Transverse colon (tissue), 4 donors: Measurements from ENCODE around the gene MRNIP. TPM values are rescaled to one million over a fixed set of nuclear protein-coding genes. Genes with fewer than 3 reads are reported as not detected.

Experiments used
- DNase-seq: peaks from one replicate; pipeline ENCODE4 v3.0.0-alpha.2; 2019
- H3K27ac ChIP-seq, 4 donors: fragments of 200-600 bp; sonication (generic); 2 replicates each; pipeline ENCODE4 v1.5.1; 2016 to 2018; ENCODE audit warnings: inconsistent platforms in 4 of 4
- H3K27me3 ChIP-seq: fragments of 200-600 bp; sonication (generic); 2 replicates; pipeline ENCODE4 v1.5.1; 2017; ENCODE audit warnings: inconsistent platforms
- H3K36me3 ChIP-seq, 4 donors: fragments of 200-600 bp; sonication (generic); 2 replicates each; pipeline ENCODE4 v1.5.1; 2017 to 2019; ENCODE audit warnings: inconsistent platforms in 4 of 4
- H3K4me1 ChIP-seq, 4 donors: fragments of 200-600 bp; sonication (generic); 2 replicates each; pipeline ENCODE4 v1.5.1; 2017 to 2020; ENCODE audit warnings: inconsistent platforms in 4 of 4
- H3K4me3 ChIP-seq, 4 donors: fragments of 200-600 bp; sonication (generic); 1 replicate in 1 of 4; 2 replicates in 3 of 4; pipeline versions ENCODE4 v1.5.1 to v1.6.1; 2017 to 2019; ENCODE audit warnings: inconsistent platforms in 4 of 4
- H3K9me3 ChIP-seq, 2 donors: fragments of 200-600 bp; sonication (generic); 2 replicates each; pipeline ENCODE4 v1.5.1; 2017 to 2019; ENCODE audit warnings: inconsistent platforms in 2 of 2
- EP300 ChIP-seq: sonication (generic); formaldehyde crosslinking; IDR thresholded peaks from one replicate; pipeline ENCODE4 v1.6.1; 2017; ENCODE audit warnings: antibody characterized with exemption, low read depth
- POLR2A ChIP-seq: fragments of 450-650 bp; IDR thresholded peaks from one replicate; pipeline ENCODE4 v1.6.1; 2016; ENCODE audit warnings: antibody characterized with exemption, mild to moderate bottlenecking, moderate library complexity
- POLR2AphosphoS5 ChIP-seq, 3 donors: sonication (generic); formaldehyde crosslinking; IDR thresholded peaks; one replicate each; pipeline ENCODE4 v1.6.1; 2016; ENCODE audit warnings: antibody characterized with exemption in 3 of 3
- WGBS, 2 donors: methylation state at CpG; one replicate each; pipeline ENCODE4 v1.1.5; 2018; ENCODE audit warnings: low coverage in 1 of 2; 5-methylcytosine and 5-hydroxymethylcytosine counted together
- in situ Hi-C, 4 donors: fragments of 200-750 bp; cut with MboI; loops; one replicate each; pipeline versions ENCODE4 v1.15.0 to v1.15.1; 2017; ENCODE audit warnings: low sequenced_read_pairs in 3 of 4, low pct_ligation_motif_present in 1 of 4, low pct_unique_long_range_greater_than_20kb in 1 of 4
- intact Hi-C: fragments of 100-400 bp; cut with DNase I; formaldehyde crosslinking; loops from one replicate; pipeline ENCODE4 v1.15.1; 2023; ENCODE audit warnings: low total_unique reads
- total RNA-seq, 4 donors: library from RNA; depleted of rRNA; stranded (reverse); fragments of >200 nt; gene quantifications; one replicate each; pipeline ENCODE4 v1.1.0, GENCODE V29; 2016
- TF ChIP-seq, protein P1 (sequence below), 5 experiments: fragments of 200-600 bp in 3 of 5; fragments of 450-650 bp in 2 of 5; sonication (generic) in 3 of 5; IDR thresholded peaks; 1 replicate in 2 of 5; 2 replicates in 3 of 5; pipeline ENCODE4 v1.5.1; 2016 to 2017; ENCODE audit warnings: antibody characterized with exemption in 5 of 5, inconsistent platforms in 3 of 5, mild to moderate bottlenecking in 2 of 5, moderate library complexity in 1 of 5

Gene MRNIP
- total RNA-seq, 4 donors from 2014 or later = 24.7 to 124 (median 42.9) TPM

DNA sequence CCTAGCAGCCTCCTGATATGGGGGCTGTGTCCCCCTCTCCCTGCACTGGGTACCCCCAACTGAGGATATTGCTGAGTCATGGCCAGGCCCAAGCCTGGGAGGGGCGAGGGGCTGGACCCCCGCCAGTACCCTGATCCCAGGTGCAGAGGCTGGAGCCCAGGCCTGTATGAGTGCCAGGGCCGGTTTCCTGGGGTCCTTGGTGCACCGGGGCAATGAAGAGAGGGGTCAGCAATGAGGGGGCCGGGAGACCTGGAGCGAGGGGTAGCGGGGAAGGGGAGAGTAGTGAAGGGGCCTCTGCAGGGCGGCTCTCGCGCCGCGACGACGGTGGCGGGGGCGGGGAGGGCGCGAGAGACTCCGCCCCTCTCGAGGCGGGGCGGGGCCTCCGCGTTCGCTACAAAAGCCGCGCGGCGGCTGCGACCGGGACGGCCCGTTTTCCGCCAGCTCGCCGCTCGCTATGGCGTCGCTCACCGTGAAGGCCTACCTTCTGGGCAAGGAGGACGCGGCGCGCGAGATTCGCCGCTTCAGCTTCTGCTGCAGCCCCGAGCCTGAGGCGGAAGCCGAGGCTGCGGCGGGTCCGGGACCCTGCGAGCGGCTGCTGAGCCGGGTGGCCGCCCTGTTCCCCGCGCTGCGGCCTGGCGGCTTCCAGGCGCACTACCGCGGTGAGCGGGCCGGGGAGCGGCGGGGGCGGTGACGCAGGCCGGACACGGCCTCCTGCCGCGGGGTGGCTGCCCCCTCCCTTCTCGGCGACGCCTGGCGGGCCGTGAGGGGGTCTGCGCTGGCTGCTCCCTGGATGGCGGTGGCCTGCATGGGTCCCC lies 37.9 kb downstream of the MRNIP start, which contains the start of gene SQSTM1:
SQSTM1 (plus strand) TSS at position 423 of the 815 bp plus-strand sequence; CDS start at position 455, 32 bp downstream.
- peak within 1 kb of the TSS; percentile 99 to 100 (median 100) for H3K27ac ChIP-seq
- in situ Hi-C loops = no loop called here
- WGBS, 2 donors = 1% methylated on average over 62 of the region's 81 CpGs; no CpG with 5 or more reads in 1 of the 2 donors
- H3K4me3 ChIP-seq = peak within 1 kb of the TSS; percentile 82 to 99 (median 95)
- intact Hi-C loops = loop anchor here (2.0 kb wide), 1 partner anchor 14 kb away; the partner anchor contains the start of gene MGAT4B
- H3K4me1 ChIP-seq = peaks cover 50 to 80% (median 78%) of the 10 kb centered on the region in 4 donors
- DNase-seq = peak; percentile 88
- TF ChIP-seq POLR2A (peak; percentile 99), POLR2AphosphoS5 (IDR thresholded peaks at IDR 0.05) (peak; percentile 99 to 100 (median 100)), EP300 (no peak)
- TF ChIP-seq, protein P1, sequence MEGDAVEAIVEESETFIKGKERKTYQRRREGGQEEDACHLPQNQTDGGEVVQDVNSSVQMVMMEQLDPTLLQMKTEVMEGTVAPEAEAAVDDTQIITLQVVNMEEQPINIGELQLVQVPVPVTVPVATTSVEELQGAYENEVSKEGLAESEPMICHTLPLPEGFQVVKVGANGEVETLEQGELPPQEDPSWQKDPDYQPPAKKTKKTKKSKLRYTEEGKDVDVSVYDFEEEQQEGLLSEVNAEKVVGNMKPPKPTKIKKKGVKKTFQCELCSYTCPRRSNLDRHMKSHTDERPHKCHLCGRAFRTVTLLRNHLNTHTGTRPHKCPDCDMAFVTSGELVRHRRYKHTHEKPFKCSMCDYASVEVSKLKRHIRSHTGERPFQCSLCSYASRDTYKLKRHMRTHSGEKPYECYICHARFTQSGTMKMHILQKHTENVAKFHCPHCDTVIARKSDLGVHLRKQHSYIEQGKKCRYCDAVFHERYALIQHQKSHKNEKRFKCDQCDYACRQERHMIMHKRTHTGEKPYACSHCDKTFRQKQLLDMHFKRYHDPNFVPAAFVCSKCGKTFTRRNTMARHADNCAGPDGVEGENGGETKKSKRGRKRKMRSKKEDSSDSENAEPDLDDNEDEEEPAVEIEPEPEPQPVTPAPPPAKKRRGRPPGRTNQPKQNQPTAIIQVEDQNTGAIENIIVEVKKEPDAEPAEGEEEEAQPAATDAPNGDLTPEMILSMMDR (IDR thresholded peaks at IDR 0.05) = peak in 2 of 5 experiments; percentile 9 to 32
- no peaks in the 10 kb centered on the region for H3K9me3 ChIP-seq
- H3K27me3 ChIP-seq = no peaks in the 10 kb centered on the region
- H3K36me3 ChIP-seq = peaks cover 0 to 23% (median 8%) of the 10 kb centered on the region in 4 donors

DNA sequence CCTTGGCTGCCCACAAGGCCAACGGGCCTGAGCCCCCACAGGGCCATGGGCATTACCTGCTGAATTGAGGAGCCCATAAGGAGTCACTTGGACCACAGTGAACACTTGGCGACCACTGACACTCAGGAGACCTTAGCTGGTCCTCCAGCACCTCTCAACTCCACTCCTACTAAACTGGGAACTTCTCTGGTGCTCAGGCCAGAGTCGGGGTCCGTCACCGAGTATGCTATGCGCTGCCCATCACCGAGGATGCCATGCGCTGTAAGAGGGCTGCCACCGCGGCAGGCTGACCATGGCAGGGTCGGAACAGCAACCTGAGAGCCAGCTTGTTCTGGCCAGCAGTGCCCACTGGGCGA lies 38.5 kb downstream of the MRNIP start:
- H3K4me3 ChIP-seq = peak overlapping the region; percentile 82 to 99 (median 95)
- peaks cover 49 to 74% (median 72%) of the 10 kb centered on the region in 4 donors for H3K4me1 ChIP-seq
- peak overlapping the region; percentile 99 to 100 (median 100) for H3K27ac ChIP-seq
- intact Hi-C loops = loop anchor here (2.0 kb wide), 1 partner anchor 13 kb away; the partner anchor contains the start of gene MGAT4B
- H3K36me3 ChIP-seq = peaks cover 0 to 17% (median 6%) of the 10 kb centered on the region in 4 donors
- no peaks in the 10 kb centered on the region for H3K27me3 ChIP-seq
- 27% methylated on average over 12 of the region's 12 CpGs; no CpG with 5 or more reads in 1 of the 2 donors for WGBS, 2 donors
- TF ChIP-seq EP300 (no peak), POLR2A (no peak), POLR2AphosphoS5 (IDR thresholded peaks at IDR 0.05) (no peak)
- TF ChIP-seq, protein P1 (IDR thresholded peaks at IDR 0.05) = no peak
- DNase-seq = no peak
- no peaks in the 10 kb centered on the region for H3K9me3 ChIP-seq
- in situ Hi-C loops = no loop called here

DNA sequence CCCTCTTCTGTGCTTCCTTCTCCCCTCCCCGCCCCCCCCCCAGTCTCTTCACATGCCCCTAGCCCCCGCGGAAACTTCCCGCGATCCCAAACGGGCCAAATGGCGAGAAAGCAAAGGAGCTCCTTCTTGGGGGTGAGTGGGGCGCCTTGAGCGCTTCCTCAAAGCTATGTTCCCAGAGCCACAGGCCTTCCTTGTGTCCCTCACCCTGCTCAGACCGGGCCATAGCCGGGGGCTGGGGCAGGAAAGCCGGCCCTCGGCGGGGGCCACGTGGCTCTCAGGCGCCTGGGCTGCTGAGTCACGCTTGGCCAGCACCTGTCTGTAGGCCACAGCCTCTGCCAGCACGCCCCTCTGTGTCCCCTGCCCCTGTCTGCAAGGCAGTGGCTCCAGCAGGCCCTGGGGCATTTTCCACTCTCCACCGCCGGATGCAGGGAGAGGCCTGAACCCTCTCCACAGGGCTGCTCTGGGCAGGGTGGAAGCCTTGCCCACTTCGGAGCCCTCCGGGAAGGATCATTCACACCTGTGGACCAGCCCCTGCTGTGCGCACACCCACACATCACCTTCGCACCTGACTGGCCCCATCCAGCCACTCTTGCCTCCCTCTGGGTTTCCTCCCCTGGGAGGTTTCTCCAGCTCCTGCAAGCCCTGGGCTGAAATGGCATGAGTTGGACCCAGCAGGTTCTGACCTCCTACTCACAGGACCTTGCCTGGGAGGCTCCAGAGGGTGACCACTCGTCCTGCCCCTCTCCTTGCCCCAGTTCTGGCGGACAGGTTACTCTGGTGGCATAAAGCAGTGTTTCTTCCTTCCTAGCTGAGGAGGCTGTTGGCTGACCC lies 39.1 kb downstream of the MRNIP start:
- peak; percentile 77 for DNase-seq
- peak overlapping the region; percentile 82 to 99 (median 95) for H3K4me3 ChIP-seq
- WGBS, 2 donors = 19% methylated on average over 19 of the region's 26 CpGs; no CpG with 5 or more reads in 1 of the 2 donors
- intact Hi-C loops (loop anchor here (2.0 kb wide), 1 partner anchor 13 kb away; the partner anchor contains the start of gene MGAT4B), in situ Hi-C loops (no loop called here)
- peaks cover 0 to 12% (median 6%) of the 10 kb centered on the region in 4 donors for H3K36me3 ChIP-seq
- peaks cover 46 to 68% (median 66%) of the 10 kb centered on the region in 4 donors for H3K4me1 ChIP-seq
- TF ChIP-seq POLR2AphosphoS5 (IDR thresholded peaks at IDR 0.05) = no peak
- TF ChIP-seq, protein P1 (IDR thresholded peaks at IDR 0.05) = no peak
- H3K27ac ChIP-seq = peak overlapping the region; percentile 99 to 100 (median 100)
- H3K27me3 ChIP-seq = no peaks in the 10 kb centered on the region
- H3K9me3 ChIP-seq = no peaks in the 10 kb centered on the region
